ENCODE results near the gene RPS19. TPM values are rescaled to one million over a fixed set of nuclear protein-coding genes. Genes with fewer than 3 reads are reported as not detected.

RPS19 gene
- total RNA-seq, 1 donor from 2014 or later: 405 TPM

DNA sequence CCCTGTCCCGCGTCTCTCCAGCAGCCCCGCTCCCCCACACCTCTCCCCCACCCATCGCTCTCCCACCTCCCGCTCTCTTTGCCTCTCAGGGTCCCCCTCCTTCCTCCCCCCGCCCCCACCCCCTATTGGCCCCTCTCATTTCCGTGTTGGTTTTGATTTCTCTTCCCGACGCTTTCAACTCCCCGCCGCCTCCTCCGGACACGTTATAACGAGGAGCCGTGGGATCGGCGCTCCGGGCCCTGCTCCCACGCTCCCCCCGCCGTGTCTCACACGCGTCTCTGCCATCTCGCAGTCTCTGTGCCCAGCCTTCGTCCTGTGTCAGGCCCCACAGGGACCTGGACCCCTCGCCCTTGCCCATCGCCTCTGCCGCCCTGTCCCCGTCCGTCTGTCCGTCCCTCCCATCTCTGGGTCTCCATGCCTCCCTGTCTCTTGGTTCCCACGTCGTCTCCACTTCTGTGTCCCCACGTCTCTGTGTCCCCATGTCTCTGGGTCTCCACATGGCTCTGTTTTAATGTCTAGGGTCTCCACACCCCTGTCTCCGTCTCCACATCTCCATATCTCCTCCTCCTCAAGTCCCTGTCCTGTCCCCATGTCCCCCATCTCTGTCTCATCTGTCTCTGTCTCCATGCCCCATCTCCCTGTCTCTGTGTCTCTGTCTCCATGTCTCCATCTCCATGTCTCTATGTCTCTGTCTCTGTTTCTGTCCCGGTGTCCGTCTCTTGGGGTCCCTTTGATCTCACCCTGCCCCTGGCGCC, 55.1 kb downstream of the RPS19 start:
- no peak for DNase-seq

DNA sequence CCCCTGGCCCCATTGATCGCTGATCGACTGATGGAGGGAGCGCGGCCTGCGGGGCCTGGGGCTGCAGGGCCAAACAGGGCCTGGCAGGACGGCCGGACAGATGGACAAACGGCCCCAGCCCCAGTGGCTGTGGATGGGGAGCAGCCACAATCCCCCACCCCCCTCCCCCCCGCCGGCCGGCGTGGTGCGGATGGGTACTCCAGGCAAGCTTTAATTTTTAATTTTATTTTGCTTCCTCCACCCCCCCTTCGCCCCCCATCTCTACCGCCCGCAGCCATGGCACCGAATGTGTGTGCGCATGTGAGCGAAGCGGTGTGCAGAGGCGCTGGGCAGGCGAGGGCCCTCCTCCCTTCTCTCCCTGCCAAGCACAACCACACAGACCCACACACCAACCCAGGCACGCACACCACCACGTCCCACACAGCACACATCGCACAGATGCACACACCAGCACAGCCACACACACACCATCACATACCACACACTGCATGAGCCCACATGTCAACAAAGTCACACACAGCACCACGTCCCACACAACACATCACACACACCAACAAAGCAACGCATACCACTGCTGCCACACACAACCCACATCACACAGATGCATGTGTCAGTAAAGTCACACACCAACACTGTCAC, 55.8 kb downstream of the RPS19 start:
- no peak for DNase-seq

DNA sequence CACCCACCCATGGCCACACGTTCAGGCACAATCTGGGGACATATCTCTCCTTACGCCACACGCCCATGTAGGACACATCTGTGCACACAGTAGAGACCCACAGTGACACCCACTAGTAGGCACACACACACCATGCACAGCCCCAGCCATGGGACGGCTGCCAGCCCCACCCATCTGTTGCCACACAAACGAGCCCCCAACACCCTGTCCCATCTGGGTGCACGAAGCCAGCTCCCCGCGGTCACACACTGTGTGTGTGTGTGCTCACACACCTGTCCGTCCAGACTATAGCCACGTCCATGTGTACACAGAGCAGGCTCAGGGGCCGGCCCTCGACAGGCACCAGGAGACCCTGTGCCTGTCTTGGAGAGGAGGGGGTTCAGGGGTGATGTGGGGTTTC, 57.6 kb downstream of the RPS19 start:
- no peak for DNase-seq

DNA sequence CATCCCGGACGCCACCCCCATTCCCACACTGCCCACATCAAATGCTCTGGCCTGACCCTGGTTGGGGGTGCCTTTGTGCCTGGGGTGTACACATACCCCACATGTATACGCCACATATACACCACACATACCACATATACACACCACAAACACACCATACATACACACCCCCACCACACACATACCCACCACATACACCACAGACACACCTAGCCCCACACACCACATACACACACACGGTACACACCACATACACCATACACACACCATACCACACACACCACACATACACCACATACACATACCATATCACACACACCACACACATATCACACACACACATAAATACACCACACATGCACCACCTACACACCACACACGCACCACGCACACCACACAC, 58.0 kb downstream of the RPS19 start:
- no peak for DNase-seq

DNA sequence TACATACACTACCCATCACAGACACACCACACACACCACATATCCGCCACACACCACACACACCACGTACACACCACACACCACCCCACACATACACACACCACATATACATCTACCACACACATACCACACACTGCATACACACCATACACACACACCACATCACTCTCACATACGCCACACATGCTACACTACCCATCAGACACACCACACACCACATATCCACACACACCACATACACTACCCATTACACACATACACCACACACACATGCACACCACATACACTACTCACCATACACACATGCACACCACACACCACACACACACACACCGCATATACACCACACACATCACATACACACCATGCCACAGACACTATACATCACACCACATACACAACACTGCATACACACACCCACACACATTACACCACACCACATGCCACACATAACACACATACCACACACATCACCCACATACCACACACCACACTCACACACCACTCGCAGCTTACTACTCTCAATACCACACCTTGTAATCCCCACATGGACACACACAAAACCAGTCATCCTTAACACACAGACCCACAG, 58.7 kb downstream of the RPS19 start:
- no peak for DNase-seq

DNA sequence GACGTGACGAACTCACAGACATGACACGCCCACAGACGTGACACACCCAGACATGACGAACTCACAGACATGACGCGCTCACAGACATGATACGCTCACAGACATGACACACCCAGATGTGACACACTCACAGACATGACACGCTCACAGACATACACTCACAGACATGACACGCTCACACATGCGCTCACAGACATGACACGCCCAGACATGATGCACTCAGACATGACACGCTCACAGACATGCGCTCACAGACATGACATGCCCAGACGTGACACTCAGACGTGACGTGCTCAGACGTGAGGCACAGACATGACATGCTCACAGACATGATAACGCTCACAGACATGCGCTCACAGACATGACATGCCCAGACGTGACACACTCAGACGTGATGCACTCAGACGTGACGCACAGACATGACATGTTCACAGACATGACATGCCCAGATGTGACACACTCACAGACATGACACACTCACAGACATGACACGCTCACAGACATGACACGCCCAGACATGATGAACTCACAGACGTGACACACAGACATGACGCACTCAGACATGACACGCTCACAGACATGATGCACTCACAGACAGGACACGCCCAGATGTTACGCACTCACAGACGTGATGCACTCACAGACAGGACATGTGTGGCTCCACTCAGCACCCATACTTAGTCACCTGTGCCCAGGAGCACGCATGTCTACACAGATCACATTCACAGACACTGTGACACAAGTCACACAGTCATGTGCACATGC, 60.1 kb downstream of the RPS19 start:
- DNase-seq: no peak

DNA sequence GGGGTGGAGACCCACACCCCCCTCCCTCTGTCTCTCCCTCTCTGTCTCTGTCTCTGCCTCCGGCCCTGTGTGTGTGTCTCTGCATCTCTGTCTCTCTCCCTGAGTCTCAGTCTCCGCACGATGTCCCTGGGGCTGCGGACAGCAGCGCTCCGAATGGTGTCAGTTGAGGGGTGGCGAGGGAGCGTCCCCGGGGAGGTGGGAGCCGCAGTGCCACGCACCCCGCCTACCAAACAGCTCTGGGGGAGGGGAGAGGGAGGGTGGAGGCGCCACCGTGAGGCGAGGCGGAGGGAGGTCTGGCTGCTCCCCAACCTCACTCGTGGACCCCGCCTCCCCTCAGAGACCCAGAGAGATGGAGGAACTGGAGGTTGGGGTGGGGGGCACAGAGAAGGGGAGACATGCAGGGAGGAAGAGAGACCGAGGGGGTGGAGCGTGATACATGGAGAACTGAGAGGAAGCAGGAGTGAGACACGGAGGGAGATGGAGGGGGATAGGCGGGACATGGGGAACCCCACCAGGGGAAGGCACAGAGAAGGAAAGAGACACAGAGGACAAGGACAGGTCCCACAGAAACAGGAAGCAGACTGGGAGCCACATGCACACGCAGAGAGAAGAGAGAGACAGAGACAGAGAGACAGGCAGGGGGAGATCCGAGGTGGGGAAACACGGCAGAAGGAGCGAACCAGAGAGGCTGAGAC, 61.0 kb downstream of the RPS19 start:
- DNase-seq: no peak

DNA sequence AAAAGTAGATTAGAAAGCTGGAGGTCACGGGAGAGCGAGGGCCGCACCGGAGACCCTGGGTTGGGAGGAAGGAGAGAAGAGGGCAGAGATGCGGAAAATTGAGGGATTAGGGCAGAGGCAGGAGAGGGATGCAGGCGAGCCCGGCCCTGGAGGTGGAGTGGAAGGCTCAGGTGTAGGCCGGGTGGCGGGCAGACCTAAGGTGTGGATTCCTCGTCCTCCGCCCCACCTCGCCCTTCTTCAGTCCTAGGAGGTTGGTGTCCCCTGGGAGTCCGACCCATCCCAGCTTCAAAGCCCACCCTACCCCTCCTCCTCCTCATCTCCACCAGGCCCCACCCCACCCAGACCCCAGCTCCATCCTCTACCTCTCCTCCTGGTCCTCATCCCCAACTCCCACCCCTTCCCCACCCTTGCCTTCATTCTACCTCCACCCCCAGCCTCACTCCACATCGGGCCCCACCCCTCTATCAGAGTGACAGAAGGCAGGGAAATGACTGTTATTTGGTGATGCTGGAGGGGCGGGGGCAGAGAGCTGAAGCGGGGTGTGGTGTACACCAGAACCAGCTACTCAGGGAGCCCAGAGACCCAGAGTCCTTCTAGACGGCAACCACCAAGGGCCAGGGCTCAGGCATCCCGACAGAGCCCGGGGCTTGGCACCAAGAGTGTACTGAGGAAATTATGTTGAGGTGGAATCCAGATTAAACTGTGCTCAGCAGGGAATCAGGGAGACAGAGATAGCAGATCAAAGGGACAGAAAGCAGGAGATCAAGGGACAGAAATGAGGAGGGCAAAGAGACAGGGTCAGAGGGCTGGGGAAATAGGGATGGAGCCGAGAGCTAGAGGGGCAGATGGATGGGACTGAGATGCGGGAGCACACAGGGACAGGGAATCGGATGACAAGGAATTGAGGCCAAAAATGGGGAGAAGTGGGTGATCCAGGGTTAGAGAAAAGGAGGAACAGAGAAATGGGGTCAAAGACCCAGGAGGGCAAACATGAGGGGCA, 61.8 kb downstream of the RPS19 start:
- DNase-seq: no peak

Small RNA genes lying within 50 kb of the gene (small RNA-seq; reads per million reads assigned to genes)
- not detected for gene MIR6797

Other genes starting within 250 kb of the RPS19 start
- not detected for gene CEACAM4, start 233.2 kb upstream of the RPS19 start, total RNA-seq
- gene CEACAM7, start 172.0 kb upstream of the RPS19 start, total RNA-seq: not detected
- not detected for gene CEACAM5, start 151.6 kb upstream of the RPS19 start, total RNA-seq
- gene CEACAM6, start 104.7 kb upstream of the RPS19 start, total RNA-seq: not detected
- not detected for gene CEACAM3, start 63.7 kb upstream of the RPS19 start, total RNA-seq
- not detected for gene LYPD4, start 15.6 kb upstream of the RPS19 start, total RNA-seq
- gene DMRTC2, start 15.2 kb upstream of the RPS19 start, total RNA-seq: not detected
- not detected for gene CD79A, start 17.0 kb downstream of the RPS19 start, total RNA-seq
- gene ARHGEF1, start 22.9 kb downstream of the RPS19 start, total RNA-seq: 8.7 TPM
- gene ERFL, start 68.2 kb downstream of the RPS19 start, total RNA-seq: not detected
- 69.3 TPM for gene RABAC1, start 99.1 kb downstream of the RPS19 start, total RNA-seq
- gene ATP1A3, start 134.0 kb downstream of the RPS19 start, total RNA-seq: 153 TPM
- gene GRIK5, start 210.0 kb downstream of the RPS19 start, total RNA-seq: 20.0 TPM
- 11.1 TPM for gene ZNF574, start 215.9 kb downstream of the RPS19 start, total RNA-seq

All from occipital lobe (tissue), 3 donors.